Common myeloid progenitor, CD34-positive (primary cell): ENCODE results near the gene OARD1.

Experiments
- CTCF ChIA-PET: fragments of 350-600 bp; sonication (Branson Sonifier 250); formaldehyde crosslinking; loops from one replicate; lab custom pipeline; 2021; ENCODE audit warnings: antibody characterized with exemption; lab: Charles Lee
- POLR2A ChIA-PET: fragments of 350-600 bp; sonication (Branson Sonifier 250); formaldehyde crosslinking; loops from one replicate; lab custom pipeline; 2021; ENCODE audit warnings: antibody characterized with exemption; lab: Charles Lee
- DNase-seq, 3 donors: peaks; one replicate each; pipeline versions ENCODE4 v3.0.0 to v3.0.0-alpha.2; 2013
- H3K27ac ChIP-seq, 2 experiments: 1 replicate in 1 of 2; 2 replicates in 1 of 2; pipeline ENCODE4 v1.7.0; 2013; ENCODE audit warnings: inconsistent platforms in 2 of 2, low read length in 2 of 2, mild to moderate bottlenecking in 2 of 2, low read depth in 1 of 2, moderate library complexity in 1 of 2; ENCODE audit not compliant: severe bottlenecking in 2 of 2, insufficient read depth in 1 of 2, poor library complexity in 1 of 2
- H3K27me3 ChIP-seq, 5 experiments: replicated peaks in 2 of 5; 1 replicate in 3 of 5; 2 replicates in 2 of 5; pipeline versions ENCODE4 v1.6.1 to v1.7.0; 2013; ENCODE audit warnings: low read length in 4 of 5, mild to moderate bottlenecking in 2 of 5, moderate library complexity in 2 of 5, inconsistent platforms in 1 of 5; ENCODE audit not compliant: insufficient read depth in 5 of 5, control insufficient read depth in 4 of 5
- H3K36me3 ChIP-seq, 4 experiments: 1 replicate in 2 of 4; 2 replicates in 2 of 4; pipeline versions ENCODE4 v1.6.1 to v1.7.0; 2013; ENCODE audit warnings: low read length in 3 of 4, control low read depth in 1 of 4, mild to moderate bottlenecking in 1 of 4; ENCODE audit not compliant: control insufficient read depth in 4 of 4, insufficient read depth in 4 of 4
- H3K4me1 ChIP-seq, 4 experiments: 1 replicate in 3 of 4; 2 replicates in 1 of 4; pipeline versions ENCODE4 v1.6.1 to v1.7.1; 2013; ENCODE audit warnings: low read length in 3 of 4, mild to moderate bottlenecking in 3 of 4, control low read depth in 1 of 4, inconsistent platforms in 1 of 4, moderate library complexity in 1 of 4; ENCODE audit not compliant: control insufficient read depth in 4 of 4, insufficient read depth in 4 of 4; ENCODE audit errors: control extremely low read depth in 1 of 4
- H3K4me3 ChIP-seq, 7 experiments: 1 replicate in 4 of 7; 2 replicates in 3 of 7; pipeline versions ENCODE4 v1.5.1 to v1.7.0; 2013; ENCODE audit warnings: mild to moderate bottlenecking in 7 of 7, low read length in 6 of 7, moderate library complexity in 6 of 7, inconsistent platforms in 2 of 7, low read depth in 2 of 7, control low read depth in 1 of 7; ENCODE audit not compliant: insufficient read depth in 4 of 7, control insufficient read depth in 1 of 7; ENCODE audit errors: extremely low read depth in 1 of 7
- H3K9me3 ChIP-seq, 5 experiments: 1 replicate in 4 of 5; 2 replicates in 1 of 5; pipeline versions ENCODE4 v1.6.1 to v1.7.1; 2013; ENCODE audit warnings: low read length in 4 of 5, mild to moderate bottlenecking in 2 of 5, inconsistent platforms in 1 of 5, low read depth in 1 of 5, moderate library complexity in 1 of 5; ENCODE audit not compliant: control insufficient read depth in 4 of 5, insufficient read depth in 2 of 5; ENCODE audit errors: control extremely low read depth in 1 of 5
- WGBS: methylation state at CpG from one replicate; pipeline ENCODE4 v1.1.5; 2013; ENCODE audit not compliant: insufficient coverage; 5-methylcytosine and 5-hydroxymethylcytosine counted together

Gene OARD1

GRCh38 chr6:41071501-41071922 is 644 bp downstream of the OARD1 start:
- H3K4me1 ChIP-seq: peaks cover 16 to 44% (median 32%) of the 10 kb centered on the region in 4 experiments
- no peaks in the 10 kb centered on the region for H3K9me3 ChIP-seq
- WGBS: 0% methylated on average over 12 of the region's 16 CpGs
- H3K36me3 ChIP-seq: peaks cover 8 to 32% (median 20%) of the 10 kb centered on the region in 4 experiments
- ChIA-PET CTCF (interaction anchor here (0.8 to 2.2 kb wide), 4 partner anchors 9 to 130 kb away, joined by 4 to 7 read pairs (median 4); no protein-coding TSS in a partner anchor), POLR2A (interaction anchor here (0.8 kb wide), 1 partner anchor 44 kb away, joined by 4 read pairs; no protein-coding TSS in a partner anchor)
- no peak for DNase-seq
- peak overlapping the region; percentile 95 to 98 for H3K27ac ChIP-seq
- no peaks in the 10 kb centered on the region for H3K27me3 ChIP-seq
- peak overlapping the region; percentile 67 to 99 (median 94) for H3K4me3 ChIP-seq

- Histone ChIP-seq H3K27ac (no peak overlapping the region), H3K36me3 (peaks cover 18 to 65% (median 40%) of the 10 kb centered on the region in 4 experiments), H3K9me3 (no peaks in the 10 kb centered on the region), H3K27me3 (no peaks in the 10 kb centered on the region), H3K4me3 (no peak overlapping the region), H3K4me1 (peaks cover 6 to 19% (median 10%) of the 10 kb centered on the region in 4 experiments)
- WGBS: 7% methylated on average over 2 of the region's 3 CpGs
- peak; percentile 77 to 85 (median 79) for DNase-seq
- ChIA-PET CTCF (interaction anchor here (0.6 to 2.6 kb wide), 6 partner anchors 27 to 68 kb away, joined by 3 to 17 read pairs (median 5); partner anchors contain the start of genes TSPO2 and UNC5CL), POLR2A (interaction anchor here (0.6 kb wide), 1 partner anchor 484 kb away, joined by 3 read pairs; no protein-coding TSS in a partner anchor)
These were observed 5.3 kb downstream of the OARD1 start for GRCh38 chr6:41066867-41067304.

GRCh38 chr6:41065550-41066026 is 6.6 kb downstream of the OARD1 start:
- WGBS: 95% methylated on average over 2 of the region's 2 CpGs
- Histone ChIP-seq H3K27ac (no peak overlapping the region), H3K4me1 (peaks cover 0 to 7% (median 3%) of the 10 kb centered on the region in 4 experiments), H3K4me3 (no peak overlapping the region), H3K9me3 (no peaks in the 10 kb centered on the region), H3K36me3 (peaks cover 18 to 72% (median 44%) of the 10 kb centered on the region in 4 experiments), H3K27me3 (no peaks in the 10 kb centered on the region)
- POLR2A ChIA-PET: no interaction called here
- DNase-seq: no peak
- CTCF ChIA-PET: interaction anchor here (0.9 to 1.3 kb wide), 8 partner anchors 9 to 65 kb away, joined by 3 to 6 read pairs (median 4); partner anchors contain the start of gene UNC5CL

- ChIA-PET POLR2A (no interaction called here), CTCF (interaction anchor here (0.8 to 1.4 kb wide), 3 partner anchors 10 to 28 kb away, joined by 3 to 4 read pairs (median 4); no protein-coding TSS in a partner anchor)
- Histone ChIP-seq H3K36me3 (peaks cover 18 to 68% (median 43%) of the 10 kb centered on the region in 4 experiments), H3K4me3 (no peak overlapping the region), H3K9me3 (no peaks in the 10 kb centered on the region), H3K27ac (no peak overlapping the region), H3K4me1 (peaks cover 0 to 5% (median 2%) of the 10 kb centered on the region in 4 experiments), H3K27me3 (no peaks in the 10 kb centered on the region)
- WGBS: 97% methylated on average over 3 of the region's 5 CpGs
- DNase-seq: no peak
These were observed 7.3 kb downstream of the OARD1 start for GRCh38 chr6:41064841-41065240.

GRCh38 chr6:41063884-41064285 is 8.3 kb downstream of the OARD1 start:
- no peaks in the 10 kb centered on the region for H3K27me3 ChIP-seq
- POLR2A ChIA-PET: no interaction called here
- CTCF ChIA-PET: interaction anchor here (1.1 to 1.4 kb wide), 2 partner anchors 9 to 27 kb away, joined by 4 read pairs; no protein-coding TSS in a partner anchor
- H3K4me1 ChIP-seq: peaks cover 0 to 6% (median 2%) of the 10 kb centered on the region in 4 experiments
- H3K9me3 ChIP-seq: no peaks in the 10 kb centered on the region
- WGBS: 100% methylated on average over 2 of the region's 2 CpGs
- peaks cover 21 to 58% (median 38%) of the 10 kb centered on the region in 4 experiments for H3K36me3 ChIP-seq
- DNase-seq: no peak
- H3K27ac ChIP-seq: no peak overlapping the region
- H3K4me3 ChIP-seq: no peak overlapping the region

- peaks cover 10 to 41% (median 30%) of the 10 kb centered on the region in 4 experiments for H3K36me3 ChIP-seq
- no peak overlapping the region for H3K4me3 ChIP-seq
- H3K27ac ChIP-seq: no peak overlapping the region
- WGBS: no CpG with 5 or more reads among the region's 1 CpG
- ChIA-PET CTCF (interaction anchor here (0.6 to 1.1 kb wide), 2 partner anchors 63 to 394 kb away, joined by 3 read pairs; no protein-coding TSS in a partner anchor), POLR2A (no interaction called here)
- H3K4me1 ChIP-seq: peaks cover 0 to 14% (median 2%) of the 10 kb centered on the region in 4 experiments
- H3K9me3 ChIP-seq: no peaks in the 10 kb centered on the region
- no peak for DNase-seq
- no peaks in the 10 kb centered on the region for H3K27me3 ChIP-seq
These were observed 10.1 kb downstream of the OARD1 start for GRCh38 chr6:41062056-41062455.

- no peak overlapping the region for H3K4me3 ChIP-seq
- ChIA-PET CTCF (no interaction called here), POLR2A (no interaction called here)
- no peak for DNase-seq
- 97% methylated on average over 12 of the region's 13 CpGs for WGBS
- H3K36me3 ChIP-seq: peaks cover 10 to 40% (median 25%) of the 10 kb centered on the region in 4 experiments
- H3K4me1 ChIP-seq: peaks cover 0 to 14% (median 2%) of the 10 kb centered on the region in 4 experiments
- H3K27me3 ChIP-seq: no peaks in the 10 kb centered on the region
- no peak overlapping the region for H3K27ac ChIP-seq
- no peaks in the 10 kb centered on the region for H3K9me3 ChIP-seq
These were observed 10.9 kb downstream of the OARD1 start for GRCh38 chr6:41061196-41061726.
